Calu3 (cell line): Measurements from ENCODE around the gene NUTM1. TPM values are rescaled to one million over a fixed set of nuclear protein-coding genes. Genes with fewer than 3 reads are reported as not detected.

Experiments used
- BruUV-seq: library from RNA; stranded (reverse); fragments of 400-500 nt; replicated peaks from 2 replicates; lab custom pipeline; 2021; lab: Mats Ljungman, UMichigan
- CTCF ChIA-PET: fragments of 300-600 bp; sonication (Branson Sonifier 250); formaldehyde crosslinking; loops from one replicate; lab custom pipeline; 2022; ENCODE audit warnings: antibody characterized with exemption; lab: Charles Lee
- DNase-seq: peaks from one replicate; pipeline ENCODE4 v3.0.0; 2022
- H3K27ac Mint-ChIP-seq: one replicate; pipeline ENCODE4 v1.8.0; 2022; ENCODE audit warnings: mixed read lengths; ENCODE audit not compliant: unreplicated experiment
- H3K27me3 Mint-ChIP-seq: one replicate; pipeline ENCODE4 v1.8.0; 2022; ENCODE audit warnings: mixed read lengths; ENCODE audit not compliant: unreplicated experiment
- H3K36me3 Mint-ChIP-seq: one replicate; pipeline ENCODE4 v1.8.0; 2022; ENCODE audit warnings: mild to moderate bottlenecking, moderate library complexity, mixed read lengths; ENCODE audit not compliant: insufficient read depth, unreplicated experiment
- H3K4me1 Mint-ChIP-seq: one replicate; pipeline ENCODE4 v1.8.0; 2022; ENCODE audit warnings: mild to moderate bottlenecking, low read depth, mixed read lengths; ENCODE audit not compliant: unreplicated experiment
- H3K4me3 Mint-ChIP-seq: one replicate; pipeline ENCODE4 v1.8.0; 2022; ENCODE audit warnings: mild to moderate bottlenecking, low read depth, moderate library complexity, mixed read lengths; ENCODE audit not compliant: unreplicated experiment
- H3K9me3 Mint-ChIP-seq: one replicate; pipeline ENCODE4 v1.8.0; 2022; ENCODE audit warnings: low read depth, mixed read lengths; ENCODE audit not compliant: unreplicated experiment
- CTCF ChIP-seq: fragments of 200-600 bp; IDR thresholded peaks from one replicate; pipeline ENCODE4 v1.8.0; 2022; ENCODE audit warnings: antibody characterized with exemption; ENCODE audit not compliant: unreplicated experiment
- intact Hi-C: fragments of 100-400 bp; cut with micrococcal nuclease; formaldehyde crosslinking; loops from one replicate; pipeline ENCODE4 v1.10.0; 2022; ENCODE audit not compliant: unreplicated experiment
- total RNA-seq: library from RNA; stranded (reverse); gene quantifications from 2 replicates; pipeline ENCODE4 v1.2.3, GENCODE V29; 2022

NUTM1 gene
- total RNA-seq, 1 experiment from 2014 or later = not detected

- no TSS peak for BruUV-seq
- Mint-ChIP-seq H3K27me3 (no peaks in the 10 kb centered on the region), H3K9me3 (no peaks in the 10 kb centered on the region), H3K4me1 (no peaks in the 10 kb centered on the region), H3K36me3 (no peaks in the 10 kb centered on the region), H3K4me3 (no peak overlapping the region), H3K27ac (no peak overlapping the region)
- no peak for DNase-seq
- TF ChIP-seq CTCF = no peak
- intact Hi-C loops = no loop called here
- CTCF ChIA-PET = no interaction called here
Observed at GRCh38 chr15:34311563-34311962, 31.6 kb upstream of the NUTM1 start.

DNA sequence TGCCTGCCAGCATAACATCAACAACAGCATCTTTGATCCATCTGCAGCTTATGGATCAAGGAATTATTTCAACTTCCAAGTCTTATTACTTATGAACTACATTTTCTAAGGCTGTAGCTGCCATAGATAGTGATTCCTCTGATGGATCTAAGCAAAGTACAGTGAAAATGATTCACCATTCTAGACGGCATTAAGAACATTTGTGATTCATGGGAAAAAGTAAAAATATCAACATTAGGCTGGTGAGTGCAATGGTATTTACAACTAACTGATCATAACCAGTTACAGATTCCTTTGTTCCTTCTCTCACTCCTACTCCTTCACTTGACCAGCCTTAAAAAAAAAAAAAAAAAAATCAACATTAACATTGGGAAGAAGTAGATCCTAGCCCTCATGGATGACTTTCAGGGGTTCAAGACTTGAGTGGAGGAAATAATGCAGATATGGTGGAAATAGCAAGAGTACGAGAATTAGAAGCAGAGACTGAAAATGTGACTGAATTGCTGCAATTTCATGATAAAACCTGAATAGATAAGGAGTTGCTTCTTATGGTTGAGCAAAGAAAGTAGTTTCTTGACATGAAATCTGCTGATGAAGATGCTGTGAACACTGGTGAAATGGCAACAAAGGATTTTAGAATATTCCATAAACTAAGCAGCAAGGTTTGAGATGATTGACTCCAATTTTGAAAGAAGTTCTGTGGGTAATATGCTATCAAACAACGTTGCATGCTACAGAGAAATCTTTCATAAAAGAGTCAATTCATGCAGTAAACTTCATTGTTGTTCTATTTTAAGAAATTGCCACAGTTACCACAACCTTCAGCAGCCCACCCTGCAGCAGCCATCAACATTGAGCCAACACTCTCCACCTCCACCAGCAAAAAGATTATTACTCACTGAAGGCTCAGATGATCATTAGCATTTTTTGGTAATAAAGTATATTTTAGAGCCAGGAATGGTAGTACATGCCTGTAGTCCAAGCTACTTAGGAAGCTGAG lies 28.3 kb upstream of the NUTM1 start:
- BruUV-seq = no TSS peak
- no peaks in the 10 kb centered on the region for H3K4me1 Mint-ChIP-seq
- H3K36me3 Mint-ChIP-seq = peaks cover 5% of the 10 kb centered on the region
- no peak overlapping the region for H3K4me3 Mint-ChIP-seq
- H3K9me3 Mint-ChIP-seq = no peaks in the 10 kb centered on the region
- no peak overlapping the region for H3K27ac Mint-ChIP-seq
- no peak for TF ChIP-seq CTCF
- DNase-seq = no peak
- CTCF ChIA-PET = no interaction called here
- H3K27me3 Mint-ChIP-seq = no peaks in the 10 kb centered on the region
- intact Hi-C loops = no loop called here

DNA sequence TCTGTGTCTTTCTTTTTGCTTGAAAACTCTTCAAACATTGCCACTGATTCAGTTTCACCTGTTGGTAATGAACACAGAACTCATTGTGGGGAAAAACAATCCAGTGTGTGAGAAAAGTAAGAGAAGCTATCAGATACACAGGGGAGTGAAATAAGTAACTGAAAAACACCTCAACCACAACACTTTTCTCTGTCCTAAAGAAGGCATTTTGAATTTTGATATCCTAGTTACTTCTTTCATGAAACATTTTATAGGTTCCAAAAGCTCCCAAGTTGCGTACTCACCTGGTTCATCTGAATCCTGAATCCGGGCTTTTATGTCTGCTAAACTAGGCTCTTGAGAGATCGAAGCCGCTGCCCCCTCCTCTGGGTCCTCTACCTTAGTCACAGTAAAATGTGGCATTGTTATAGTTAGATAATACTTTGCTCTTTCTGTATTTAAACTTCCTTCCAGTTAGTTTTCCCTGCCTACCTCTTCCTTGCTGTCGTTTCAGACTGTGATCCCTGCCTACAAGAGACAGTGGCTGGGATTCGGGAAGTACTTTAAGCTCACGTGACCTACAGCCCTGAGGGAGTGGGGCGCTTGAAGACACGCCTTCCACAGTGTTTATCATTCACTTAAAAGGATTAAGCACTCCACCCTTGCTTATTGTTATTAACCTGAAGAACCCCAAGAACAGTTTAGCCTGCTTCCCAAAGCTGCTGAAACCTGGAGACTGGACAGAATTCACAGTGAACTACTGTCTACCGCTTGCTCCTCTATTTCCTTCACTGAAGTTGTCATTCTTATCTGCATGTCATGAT lies 24.6 kb upstream of the NUTM1 start:
- peak overlapping the region; percentile 81 for H3K4me3 Mint-ChIP-seq
- H3K4me1 Mint-ChIP-seq = no peaks in the 10 kb centered on the region
- H3K36me3 Mint-ChIP-seq = peaks cover 5% of the 10 kb centered on the region
- no peaks in the 10 kb centered on the region for H3K9me3 Mint-ChIP-seq
- H3K27ac Mint-ChIP-seq = peak overlapping the region; percentile 88
- TSS peak; percentile 65 for BruUV-seq
- CTCF ChIA-PET = no interaction called here
- no peaks in the 10 kb centered on the region for H3K27me3 Mint-ChIP-seq
- intact Hi-C loops = no loop called here
- TF ChIP-seq CTCF = no peak
- peak; percentile 12 for DNase-seq

DNA sequence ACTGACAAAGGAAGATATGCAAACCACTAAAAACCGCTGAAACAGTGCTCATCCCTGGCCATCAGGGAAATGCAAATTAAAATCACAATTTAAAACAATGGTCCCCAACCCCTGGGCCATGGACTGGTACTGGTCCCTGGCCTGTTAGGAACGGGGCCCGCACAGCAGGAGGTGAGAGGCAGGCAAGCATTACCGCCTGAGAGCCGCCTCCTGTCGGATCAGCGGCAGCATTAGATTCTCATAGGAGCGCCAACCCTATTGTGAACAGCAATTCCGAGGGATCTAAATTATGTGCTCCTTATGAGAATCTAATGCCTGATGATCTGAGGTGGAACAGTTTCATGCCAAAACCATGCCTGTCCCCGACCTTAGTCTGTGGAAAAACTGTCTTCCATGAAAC lies 19.9 kb upstream of the NUTM1 start:
- Mint-ChIP-seq H3K27me3 (no peaks in the 10 kb centered on the region), H3K4me1 (no peaks in the 10 kb centered on the region), H3K4me3 (no peak overlapping the region), H3K9me3 (no peaks in the 10 kb centered on the region), H3K36me3 (peaks cover 5% of the 10 kb centered on the region), H3K27ac (no peak overlapping the region)
- CTCF ChIA-PET = no interaction called here
- intact Hi-C loops = no loop called here
- no TSS peak for BruUV-seq
- no peak for DNase-seq
- TF ChIP-seq CTCF = no peak
